ENCODE results near the gene CORIN.

GRCh38 chr4:47631161-47631560 lies 206.7 kb downstream of the CORIN start:
- TF ChIP-seq CTCF (IDR thresholded peaks at IDR 0.05) (no peak), POLR2A (IDR thresholded peaks at IDR 0.05) (no peak)

Measured in stomach (tissue), 4 donors.